Effector memory CD8-positive, alpha-beta T cell (primary cell): ENCODE results near the gene NEIL3.

ENCODE experiments used
- ATAC-seq: fragments of 150-1000 bp; cut with Tn5 transposase; replicated peaks from 2 replicates; pipeline ENCODE4 v1.10.0; 2021; ENCODE audit warnings: mild to moderate bottlenecking, moderate library complexity
- DNase-seq, 3 experiments: peaks; one replicate each; pipeline ENCODE4 v3.0.0; 2021
- H3K27ac Mint-ChIP-seq, 2 donors: one replicate each; pipeline ENCODE4 v1.8.0; 2022; ENCODE audit warnings: mild to moderate bottlenecking in 2 of 2, mixed read lengths in 2 of 2, moderate library complexity in 2 of 2
- H3K27me3 Mint-ChIP-seq, 2 donors: one replicate each; pipeline ENCODE4 v1.8.0; 2022; ENCODE audit warnings: mixed read lengths in 2 of 2
- H3K36me3 Mint-ChIP-seq: one replicate; pipeline ENCODE4 v1.8.0; 2022; ENCODE audit warnings: mild to moderate bottlenecking, moderate library complexity, mixed read lengths; ENCODE audit not compliant: insufficient read depth
- H3K4me1 Mint-ChIP-seq, 2 donors: one replicate each; pipeline ENCODE4 v1.8.0; 2022; ENCODE audit warnings: low read depth in 2 of 2, mixed read lengths in 2 of 2
- H3K4me3 Mint-ChIP-seq, 2 donors: one replicate each; pipeline ENCODE4 v1.8.0; 2022; ENCODE audit warnings: mild to moderate bottlenecking in 2 of 2, mixed read lengths in 2 of 2, moderate library complexity in 2 of 2
- H3K9me3 Mint-ChIP-seq, 2 donors: one replicate each; pipeline ENCODE4 v1.8.0; 2022; ENCODE audit warnings: mixed read lengths in 2 of 2

The NEIL3 gene

DNA sequence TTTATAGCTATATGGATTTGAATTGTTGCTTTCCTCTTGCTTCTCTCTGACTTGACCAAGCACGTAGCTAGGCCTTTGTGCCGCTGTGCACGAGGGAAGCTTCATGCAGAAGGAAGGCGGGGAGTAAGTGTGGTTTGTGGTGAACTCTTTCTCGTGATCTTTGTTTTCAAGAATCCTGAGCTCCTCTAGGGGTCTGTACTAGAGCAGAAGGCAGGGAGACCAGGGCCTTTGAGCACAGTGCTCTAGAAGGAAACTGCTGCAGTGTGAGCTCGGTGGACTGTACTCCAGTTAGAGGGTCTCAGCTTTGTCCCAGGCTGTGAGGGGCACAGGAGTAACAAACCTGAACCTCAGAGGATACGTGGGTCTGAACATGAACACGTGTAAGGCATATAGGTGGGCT, 83.6 kb downstream of the NEIL3 start:
- ATAC-seq (peak; percentile 82), DNase-seq (peak in 2 of 3 experiments; percentile 2 to 4)
- peak overlapping the region; percentile 23 to 51 for H3K27ac Mint-ChIP-seq
- H3K36me3 Mint-ChIP-seq, result no peaks in the 10 kb centered on the region
- H3K27me3 Mint-ChIP-seq, result no peaks in the 10 kb centered on the region
- peaks cover 8% of the 10 kb centered on the region in 2 donors for H3K4me1 Mint-ChIP-seq
- H3K4me3 Mint-ChIP-seq, result no peak overlapping the region
- no peaks in the 10 kb centered on the region for H3K9me3 Mint-ChIP-seq

DNA sequence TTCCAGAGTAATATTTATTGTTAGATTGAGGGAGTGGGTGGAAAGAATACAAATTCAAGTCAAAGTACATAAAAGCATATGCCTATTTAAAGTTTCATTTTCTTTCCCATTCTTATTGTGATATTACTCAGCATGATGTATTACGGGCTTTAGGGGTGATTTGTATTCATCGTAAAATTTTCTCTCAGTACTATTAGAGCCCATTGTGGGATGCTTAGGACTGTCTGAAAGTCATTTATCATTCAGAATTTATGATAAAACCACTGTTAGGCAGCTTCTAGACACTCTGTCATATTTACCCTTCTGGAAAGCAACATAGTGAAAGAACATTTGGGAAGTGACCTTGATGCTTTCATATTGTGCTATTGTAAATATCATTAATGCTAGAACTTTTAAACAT, 86.7 kb downstream of the NEIL3 start:
- no peaks in the 10 kb centered on the region for H3K27me3 Mint-ChIP-seq
- H3K4me1 Mint-ChIP-seq, result peaks cover 21 to 23% of the 10 kb centered on the region in 2 donors
- peaks cover 2% of the 10 kb centered on the region for H3K36me3 Mint-ChIP-seq
- no peak overlapping the region for H3K4me3 Mint-ChIP-seq
- H3K27ac Mint-ChIP-seq, result no peak overlapping the region
- no peak for DNase-seq
- H3K9me3 Mint-ChIP-seq, result no peaks in the 10 kb centered on the region
- no peak for ATAC-seq

DNA sequence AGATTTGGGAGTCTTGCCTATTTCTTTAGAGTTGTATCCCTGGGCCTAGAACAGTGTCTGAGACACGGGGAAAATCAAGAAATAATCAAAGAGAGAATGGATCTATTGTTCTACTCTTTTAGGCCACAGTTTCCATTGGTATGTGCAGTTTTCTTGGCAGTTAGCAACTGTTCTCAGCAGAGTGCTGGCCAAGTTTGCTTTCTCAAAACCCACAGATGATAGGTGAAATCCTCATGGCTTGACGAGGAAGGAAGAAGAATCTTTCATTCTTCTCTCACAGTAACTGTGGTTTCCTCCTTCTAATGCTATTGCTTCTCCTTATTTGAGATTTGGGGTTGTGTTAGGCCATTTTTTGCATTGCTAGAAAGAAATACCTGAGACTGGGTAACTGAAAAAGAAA, 90.4 kb downstream of the NEIL3 start:
- no peaks in the 10 kb centered on the region for H3K27me3 Mint-ChIP-seq
- H3K27ac Mint-ChIP-seq, result peak overlapping the region; percentile 86 to 94
- ATAC-seq (peak; percentile 32), DNase-seq (no peak)
- peaks cover 26 to 38% of the 10 kb centered on the region in 2 donors for H3K4me1 Mint-ChIP-seq
- H3K36me3 Mint-ChIP-seq, result peaks cover 2% of the 10 kb centered on the region
- H3K9me3 Mint-ChIP-seq, result no peaks in the 10 kb centered on the region
- peak overlapping the region; percentile 60 to 74 for H3K4me3 Mint-ChIP-seq

DNA sequence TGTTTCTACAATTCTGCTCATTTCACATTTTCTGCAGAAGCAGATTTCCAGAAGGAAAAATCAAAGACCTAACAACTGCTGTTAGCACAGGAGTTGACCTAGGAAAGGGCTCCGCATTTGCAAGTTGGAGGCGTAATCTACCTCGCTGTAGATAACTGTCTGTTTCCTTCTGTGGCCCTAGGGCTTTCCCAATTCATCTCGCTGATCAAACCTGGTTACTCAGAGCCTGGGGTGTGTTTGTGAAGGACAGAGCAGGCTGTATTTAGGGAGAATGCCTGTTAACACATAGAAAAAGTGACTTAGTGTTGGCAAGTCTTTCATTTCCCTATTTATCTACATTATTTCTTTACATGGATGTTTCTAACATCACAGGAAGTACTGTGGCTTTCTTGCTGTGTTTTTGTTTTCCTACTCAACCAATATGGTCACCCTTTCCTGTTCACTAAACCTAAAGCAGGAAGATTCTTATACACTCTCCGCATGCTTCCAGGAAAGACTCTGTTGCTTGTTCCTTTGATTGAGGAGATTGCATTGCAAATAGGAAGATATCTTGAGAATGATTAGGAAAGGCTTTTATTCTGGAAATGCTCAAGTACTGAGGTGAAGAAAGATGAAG, 92.1 kb downstream of the NEIL3 start:
- Mint-ChIP-seq H3K4me3 (peak overlapping the region; percentile 60 to 62), H3K27me3 (no peaks in the 10 kb centered on the region), H3K27ac (peak overlapping the region; percentile 88 to 94), H3K36me3 (peaks cover 2% of the 10 kb centered on the region), H3K4me1 (peaks cover 26 to 38% of the 10 kb centered on the region in 2 donors), H3K9me3 (no peaks in the 10 kb centered on the region)
- DNase-seq (no peak), ATAC-seq (peak; percentile 70)

DNA sequence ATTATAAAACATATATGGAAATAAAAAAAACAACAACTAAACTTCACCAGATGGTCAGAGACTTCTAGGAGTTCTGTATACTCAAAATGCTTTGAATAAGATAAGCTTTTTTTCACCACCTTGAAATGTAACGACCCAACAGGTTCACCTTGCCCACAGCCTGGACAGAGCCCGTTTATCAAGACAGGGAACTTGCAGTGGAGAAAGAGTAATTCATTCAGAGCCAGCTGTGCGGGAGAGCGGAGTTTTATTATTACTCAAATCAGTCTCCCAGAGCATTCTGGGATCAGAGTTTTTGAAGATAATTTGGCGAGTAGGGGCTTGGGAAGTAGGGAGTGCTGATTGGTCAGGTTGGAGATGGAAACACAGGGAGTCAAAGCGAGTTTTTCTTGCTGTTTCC, 94.1 kb downstream of the NEIL3 start:
- no peak overlapping the region for H3K4me3 Mint-ChIP-seq
- no peaks in the 10 kb centered on the region for H3K27me3 Mint-ChIP-seq
- ATAC-seq (no peak), DNase-seq (no peak)
- no peaks in the 10 kb centered on the region for H3K9me3 Mint-ChIP-seq
- H3K27ac Mint-ChIP-seq, result peak overlapping the region; percentile 24 to 26
- H3K36me3 Mint-ChIP-seq, result peaks cover 2% of the 10 kb centered on the region
- peaks cover 26 to 38% of the 10 kb centered on the region in 2 donors for H3K4me1 Mint-ChIP-seq

DNA sequence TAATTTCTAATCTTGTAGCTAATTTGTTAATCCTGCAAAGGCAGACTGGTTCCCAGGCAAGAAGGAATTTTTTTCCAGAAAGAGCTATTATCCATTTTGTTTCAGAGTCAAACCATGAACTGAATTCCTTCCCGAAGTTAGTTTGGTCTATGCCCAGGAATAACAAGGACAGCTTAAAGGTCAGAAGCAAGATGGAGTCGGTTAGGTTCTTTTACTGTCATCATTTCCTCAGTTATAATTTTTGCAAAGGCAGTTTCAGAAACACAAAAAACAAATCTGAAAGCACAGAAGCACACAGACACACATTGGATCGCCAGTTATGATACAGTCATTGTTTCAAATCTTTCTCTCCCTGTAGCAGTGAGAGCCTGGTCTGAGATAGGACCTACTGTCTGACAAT, 94.7 kb downstream of the NEIL3 start:
- Mint-ChIP-seq H3K36me3 (peaks cover 2% of the 10 kb centered on the region), H3K4me3 (no peak overlapping the region), H3K9me3 (no peaks in the 10 kb centered on the region), H3K27ac (peak overlapping the region in 1 of 2 donors; percentile 24), H3K4me1 (peaks cover 26 to 35% of the 10 kb centered on the region in 2 donors), H3K27me3 (no peaks in the 10 kb centered on the region)
- ATAC-seq (no peak), DNase-seq (no peak)

DNA sequence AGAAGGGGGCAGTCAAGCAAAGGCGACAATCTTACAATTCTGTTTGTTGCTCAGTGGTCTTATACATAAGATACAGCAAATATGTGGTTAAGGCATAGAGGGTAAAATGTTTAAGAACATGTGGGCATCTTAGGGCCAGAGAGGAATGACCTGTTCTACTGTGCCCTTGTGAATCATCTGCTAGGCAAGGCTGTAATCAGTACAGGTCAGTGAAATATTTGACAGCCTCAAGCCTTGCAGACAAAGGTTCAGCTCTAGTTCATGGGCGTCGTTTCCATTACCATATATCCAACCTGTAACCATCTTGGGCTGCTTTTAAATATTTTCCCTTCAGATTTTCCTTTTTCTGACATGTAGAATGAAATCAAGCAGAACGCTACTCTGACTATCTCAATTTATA, 95.3 kb downstream of the NEIL3 start:
- Mint-ChIP-seq H3K27ac (no peak overlapping the region), H3K9me3 (no peaks in the 10 kb centered on the region), H3K4me3 (no peak overlapping the region), H3K36me3 (peaks cover 1% of the 10 kb centered on the region), H3K27me3 (no peaks in the 10 kb centered on the region), H3K4me1 (peaks cover 24 to 29% of the 10 kb centered on the region in 2 donors)
- DNase-seq (no peak), ATAC-seq (no peak)

DNA sequence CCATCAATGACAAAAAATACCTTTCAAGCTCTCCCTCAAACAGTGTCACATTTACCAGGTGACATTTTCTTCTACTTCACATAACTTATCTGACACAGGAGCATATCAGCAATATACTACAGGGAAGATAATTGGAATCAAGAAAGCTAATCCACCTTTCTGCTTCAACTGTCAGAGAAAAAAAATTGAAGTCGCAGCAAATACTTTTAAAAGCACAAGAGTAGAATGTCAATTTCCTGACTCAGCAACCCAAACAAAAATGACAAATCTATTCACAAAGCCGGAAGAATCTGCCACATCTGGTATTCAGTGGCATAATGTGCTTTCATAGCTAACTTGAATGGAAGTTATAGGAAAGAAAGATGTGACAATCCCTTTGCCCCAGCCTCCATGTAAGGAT, 95.8 kb downstream of the NEIL3 start:
- ATAC-seq, result no peak
- Mint-ChIP-seq H3K9me3 (no peaks in the 10 kb centered on the region), H3K27me3 (no peaks in the 10 kb centered on the region), H3K4me3 (no peak overlapping the region), H3K36me3 (no peaks in the 10 kb centered on the region), H3K27ac (no peak overlapping the region), H3K4me1 (peaks cover 19 to 24% of the 10 kb centered on the region in 2 donors)
- DNase-seq, result no peak

DNA sequence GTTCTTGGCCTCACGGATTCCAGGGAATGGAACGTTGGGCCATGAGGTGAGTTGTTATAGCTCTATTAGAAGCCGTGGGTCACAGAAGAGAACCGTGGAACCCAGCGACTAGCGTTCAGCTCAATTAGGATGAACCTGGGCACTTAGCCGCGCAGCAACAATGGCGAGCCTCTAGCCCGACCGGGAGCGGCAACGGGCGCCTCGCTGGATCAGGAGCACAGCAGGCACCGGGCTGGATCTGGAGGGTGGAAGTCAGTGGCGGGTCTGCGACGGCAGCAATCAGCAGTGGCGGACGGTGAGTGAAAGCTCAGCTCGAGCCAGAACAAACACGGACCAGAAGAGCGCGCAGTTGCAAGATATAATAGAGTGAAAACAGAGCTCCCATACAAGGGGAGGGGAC, 98.3 kb downstream of the NEIL3 start:
- no peaks in the 10 kb centered on the region for H3K27me3 Mint-ChIP-seq
- ATAC-seq (no peak), DNase-seq (no peak)
- H3K9me3 Mint-ChIP-seq, result no peaks in the 10 kb centered on the region
- H3K4me1 Mint-ChIP-seq, result peaks cover 4 to 8% of the 10 kb centered on the region in 2 donors
- H3K4me3 Mint-ChIP-seq, result no peak overlapping the region
- no peak overlapping the region for H3K27ac Mint-ChIP-seq
- H3K36me3 Mint-ChIP-seq, result no peaks in the 10 kb centered on the region

DNA sequence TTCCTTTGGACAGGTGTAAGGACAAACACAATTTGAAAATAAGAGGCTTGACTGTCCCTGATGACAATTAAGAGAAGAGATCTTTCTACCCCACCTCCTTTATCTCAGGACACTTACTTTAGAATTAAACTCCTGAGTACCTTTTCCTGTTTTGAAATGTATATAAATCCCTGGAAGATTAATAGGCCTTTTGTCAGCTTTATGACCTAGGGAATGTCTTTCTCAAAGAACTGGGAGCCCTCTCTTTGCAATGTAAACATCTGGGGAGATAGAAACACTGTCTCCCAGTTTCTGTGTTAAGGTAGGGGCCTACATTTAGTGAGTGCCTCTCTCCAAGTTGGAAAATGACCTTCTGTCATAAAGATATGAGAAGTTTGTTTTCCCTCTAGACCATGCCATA, 100.9 kb downstream of the NEIL3 start:
- ATAC-seq (no peak), DNase-seq (no peak)
- no peaks in the 10 kb centered on the region for H3K27me3 Mint-ChIP-seq
- H3K4me3 Mint-ChIP-seq, result no peak overlapping the region
- H3K36me3 Mint-ChIP-seq, result no peaks in the 10 kb centered on the region
- no peaks in the 10 kb centered on the region for H3K4me1 Mint-ChIP-seq
- H3K9me3 Mint-ChIP-seq, result no peaks in the 10 kb centered on the region
- H3K27ac Mint-ChIP-seq, result no peak overlapping the region

DNA sequence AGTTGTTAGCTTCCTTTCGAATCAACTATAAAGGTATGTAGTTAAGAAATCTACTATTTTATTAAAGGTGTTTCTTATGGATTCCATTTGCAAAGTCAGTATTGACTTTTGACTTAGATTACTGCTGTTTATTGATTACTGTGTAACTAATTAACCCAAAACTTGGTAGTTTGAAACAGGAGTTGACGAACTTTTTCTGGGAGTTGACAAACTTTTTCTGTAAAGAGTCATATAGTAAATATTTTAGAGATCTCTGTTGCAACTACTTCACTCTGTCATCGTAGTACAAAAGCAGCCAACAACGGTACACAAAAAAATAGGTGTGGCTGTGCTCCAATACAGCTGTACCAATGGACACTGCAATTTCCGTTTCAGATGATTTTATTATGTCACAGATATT, 102.3 kb downstream of the NEIL3 start:
- ATAC-seq, result no peak

More for the DNA sequence above, 102.3 kb downstream of the NEIL3 start:
- Mint-ChIP-seq H3K4me1 (no peaks in the 10 kb centered on the region), H3K4me3 (no peak overlapping the region), H3K27me3 (no peaks in the 10 kb centered on the region), H3K9me3 (no peaks in the 10 kb centered on the region), H3K36me3 (no peaks in the 10 kb centered on the region), H3K27ac (no peak overlapping the region)
- no peak for DNase-seq
